Activated CD4-positive, alpha-beta T cell treated with anti-CD3 and anti-CD28 coated beads for 1 hour (primary cell): ENCODE data around the gene SPCS2.

Experiments
- DNase-seq: peaks from one replicate; pipeline ENCODE4 v3.0.0-alpha.2; 2020

SPCS2 gene

DNA sequence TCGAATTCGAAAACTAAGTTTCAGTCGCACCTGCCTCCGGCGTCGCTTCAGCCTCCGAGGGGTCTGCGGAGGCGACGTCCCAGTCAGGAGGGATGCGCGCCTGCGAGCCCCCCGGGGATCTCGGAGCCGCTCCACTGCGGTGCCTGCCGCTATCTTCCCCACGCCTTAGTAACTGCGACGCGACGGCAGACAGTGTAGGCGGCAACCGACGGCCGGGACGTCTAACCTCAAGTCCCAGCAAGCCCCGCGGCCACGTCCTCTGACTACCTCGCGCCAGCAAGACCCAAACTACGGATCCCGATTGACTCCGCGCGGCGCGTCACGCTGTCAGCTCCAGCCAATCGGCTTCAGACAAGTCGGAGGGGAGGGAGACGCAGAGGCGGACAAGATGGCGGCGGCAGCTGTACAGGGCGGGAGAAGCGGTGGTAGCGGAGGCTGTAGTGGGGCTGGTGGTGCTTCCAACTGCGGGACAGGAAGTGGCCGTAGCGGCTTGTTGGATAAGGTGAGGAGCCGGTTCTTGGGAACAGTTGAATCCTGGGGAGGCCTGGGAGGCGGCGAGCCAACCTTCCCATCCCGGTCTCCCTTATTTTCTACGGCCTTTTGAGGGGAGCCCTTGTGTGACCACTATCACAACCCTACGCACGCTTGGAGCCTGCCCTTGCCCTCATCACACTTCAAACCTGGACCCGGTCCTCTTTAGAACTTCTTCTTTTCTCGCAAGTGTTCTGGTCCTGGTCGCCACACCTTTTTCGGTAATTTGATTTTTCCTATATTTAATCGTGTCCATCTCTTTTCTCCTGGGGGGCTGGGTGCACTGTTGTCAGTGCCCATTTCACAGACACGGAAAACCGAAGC is at the start of gene SPCS2, which contains the start of gene XRRA1:
Gene SPCS2, plus strand, starts transcription at position 369 of the 855 bp plus-strand sequence. Its CDS starts 20 bp downstream, at position 389.
Gene XRRA1, minus strand, starts transcription at position 194 of the 855 bp plus-strand sequence. CDS start 8,213 bp downstream, outside the sequence.
- DNase-seq: peak; percentile 97

DNA sequence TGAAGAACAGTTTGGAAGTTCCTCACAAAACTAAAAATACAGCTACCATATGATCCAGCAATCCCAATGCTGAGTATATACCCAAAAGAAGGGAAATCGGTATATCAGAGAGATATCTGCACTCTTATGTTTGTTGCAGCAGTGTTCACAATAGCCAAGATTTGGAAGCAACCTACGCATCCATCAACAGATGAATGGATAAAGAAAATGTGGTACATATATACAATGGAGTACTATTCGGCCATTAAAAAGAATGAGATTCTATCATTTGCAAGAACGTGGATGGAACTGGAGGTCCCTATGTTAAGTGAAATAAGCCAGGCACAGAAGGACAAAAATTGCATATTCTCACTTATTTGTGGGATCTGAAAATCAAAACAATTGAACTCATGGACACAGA is 46.7 kb upstream of the SPCS2 start:
- DNase-seq: no peak

- no peak for DNase-seq
These were observed 43.7 kb upstream of the SPCS2 start for GRCh38 chr11:74905326-74905725.

- no peak for DNase-seq
These were observed 39.7 kb upstream of the SPCS2 start for GRCh38 chr11:74909385-74909784.

GRCh38 chr11:74909812-74910211 is 39.3 kb upstream of the SPCS2 start:
- DNase-seq: no peak

DNA sequence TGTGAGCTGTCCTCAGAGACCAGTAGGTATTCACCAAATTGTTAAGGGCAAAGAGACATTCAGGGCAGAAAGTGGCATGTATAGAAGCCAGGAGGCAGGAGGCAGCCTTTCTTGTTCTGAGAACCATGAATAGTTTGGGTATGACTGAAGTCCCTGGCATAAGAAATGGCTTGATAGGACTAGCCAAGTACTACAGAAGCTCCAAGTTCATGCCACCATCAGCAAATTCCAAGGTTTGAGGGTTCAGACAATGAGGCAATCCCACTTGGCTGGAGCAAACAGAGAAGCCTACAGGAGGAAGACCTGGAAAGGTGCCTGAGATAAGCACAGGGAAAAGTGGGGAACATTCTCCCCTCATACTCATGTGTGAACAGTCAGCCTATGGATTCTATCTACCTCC is 25.9 kb upstream of the SPCS2 start:
- DNase-seq: no peak

DNA sequence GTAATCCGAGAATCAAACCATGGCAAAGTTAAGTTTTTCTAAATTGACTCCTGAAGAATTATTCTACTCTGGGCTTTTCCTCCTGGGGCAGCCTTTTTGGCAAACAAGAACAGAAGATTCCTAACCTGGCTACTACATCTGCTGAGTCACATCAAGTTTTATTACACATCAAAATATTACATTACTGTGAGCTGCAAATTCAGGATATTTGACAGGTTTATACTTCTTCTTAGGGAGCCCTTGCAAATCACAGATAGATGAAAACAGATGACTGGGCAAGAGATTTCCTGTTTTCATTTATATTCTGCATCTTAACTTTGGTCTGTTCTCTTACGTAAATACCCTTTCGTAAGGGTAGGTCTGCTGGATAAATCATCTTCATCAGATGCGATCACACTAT is 23.8 kb upstream of the SPCS2 start:
- no peak for DNase-seq

DNA sequence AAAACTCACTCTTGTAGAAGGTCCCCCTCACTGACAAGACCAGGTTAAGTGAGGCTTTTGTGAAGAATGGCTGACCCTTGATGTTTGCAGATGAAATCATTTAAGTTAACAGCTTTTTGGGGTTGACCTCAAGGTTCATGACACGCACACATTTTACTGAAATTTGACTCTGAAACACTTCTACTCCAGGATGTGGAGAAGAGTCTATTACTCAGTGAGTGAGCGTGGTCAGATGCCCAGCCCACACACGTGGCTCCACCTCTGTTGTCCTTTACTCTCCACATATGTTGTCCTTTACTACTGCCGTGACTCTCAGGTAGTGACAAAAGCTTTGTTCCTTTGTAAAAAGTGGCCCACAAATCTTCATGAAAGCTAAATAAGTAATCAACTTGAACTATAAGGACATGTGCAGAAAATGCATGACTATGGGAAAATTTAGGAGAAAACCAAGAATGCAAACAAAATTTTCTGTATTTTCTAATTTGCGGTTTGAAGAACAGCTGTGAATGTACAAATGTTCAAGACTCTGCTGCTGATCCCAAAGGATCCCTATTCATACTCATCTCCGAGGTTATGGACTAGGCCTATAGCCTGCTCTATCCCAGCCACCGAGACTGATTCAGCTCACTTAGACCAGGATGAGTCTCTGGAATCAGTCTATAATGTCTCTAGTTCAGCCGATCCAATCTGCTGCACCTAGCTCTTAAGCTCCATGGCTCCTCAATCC is 22.6 kb upstream of the SPCS2 start:
- no peak for DNase-seq

DNA sequence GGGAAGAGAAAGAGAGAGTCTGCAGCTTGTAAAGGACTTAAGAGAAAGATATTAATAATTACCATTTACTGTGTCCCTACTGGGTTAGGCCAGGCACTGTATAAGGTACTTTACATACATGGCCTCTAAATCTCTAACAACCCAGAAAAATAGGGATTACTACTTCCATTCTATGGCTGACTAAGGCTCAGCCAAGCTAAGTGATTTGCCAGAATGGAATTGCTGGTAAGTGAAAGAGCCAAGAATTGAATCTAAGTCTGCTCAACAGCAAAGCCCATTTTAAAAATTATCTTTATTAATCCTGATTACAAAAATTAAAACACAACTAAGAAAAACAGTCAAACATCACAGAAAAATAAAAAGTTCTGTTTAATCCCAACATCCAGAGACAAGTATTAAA is 21.6 kb upstream of the SPCS2 start:
- no peak for DNase-seq

- peak; percentile 31 for DNase-seq
These were observed 19.4 kb upstream of the SPCS2 start for GRCh38 chr11:74929431-74930363.

- no peak for DNase-seq
These were observed 16.9 kb upstream of the SPCS2 start for GRCh38 chr11:74932169-74932568.

DNA sequence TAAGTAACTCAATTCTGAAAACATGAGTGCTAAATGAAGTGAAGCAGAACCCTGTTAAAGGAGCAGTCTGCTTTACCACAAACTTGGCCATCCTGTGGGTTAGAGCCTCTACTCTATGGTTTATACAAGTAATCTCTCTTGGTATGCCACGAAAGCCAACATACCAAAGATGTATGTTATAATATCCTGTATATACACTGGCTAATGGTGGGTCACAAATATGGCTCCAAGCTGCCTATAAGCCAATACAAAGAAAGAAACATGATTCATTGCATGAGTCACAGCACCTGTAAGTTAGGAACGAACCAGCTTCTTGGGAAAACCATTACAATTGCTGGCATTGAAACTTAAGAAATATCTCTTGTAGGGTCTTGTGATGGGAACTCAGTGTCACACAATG is 16.3 kb upstream of the SPCS2 start:
- no peak for DNase-seq

DNA sequence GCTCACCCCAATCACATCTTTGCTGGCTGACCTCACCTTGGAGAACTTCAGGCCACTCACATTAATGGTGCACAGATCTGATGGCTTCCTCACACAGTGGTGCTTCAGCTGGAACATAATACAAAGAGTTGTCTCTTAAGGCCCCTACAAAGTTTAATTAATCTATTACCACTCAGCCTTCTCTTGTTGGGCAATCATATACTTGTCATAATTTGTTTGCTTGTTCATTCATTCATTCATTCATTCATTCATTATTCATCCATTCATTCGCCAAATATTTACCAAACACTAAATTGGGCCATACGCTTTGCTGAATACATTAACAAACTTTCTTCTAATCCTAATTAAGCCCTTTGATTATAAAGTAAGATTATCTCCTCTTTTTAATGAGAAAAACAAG is 15.3 kb upstream of the SPCS2 start:
- no peak for DNase-seq

DNA sequence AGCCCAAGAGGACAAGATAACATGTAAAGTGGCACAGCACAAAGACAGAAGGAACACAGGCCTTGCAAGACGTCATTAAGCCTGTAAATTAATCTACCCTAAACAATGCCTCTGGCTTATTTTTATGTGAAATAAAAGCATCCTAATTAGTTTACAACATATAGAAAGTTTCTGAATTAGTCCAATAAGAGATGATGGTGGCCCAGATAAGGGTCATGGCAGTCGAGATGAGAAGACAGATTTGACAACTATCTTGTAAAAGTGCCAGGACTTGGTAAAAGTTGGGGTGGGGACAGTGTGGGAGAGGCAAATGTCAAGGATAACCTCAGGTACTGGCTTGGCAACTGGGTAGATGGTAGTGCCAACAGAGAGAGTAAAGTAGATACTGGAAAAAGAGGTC is 13.8 kb upstream of the SPCS2 start:
- no peak for DNase-seq

DNA sequence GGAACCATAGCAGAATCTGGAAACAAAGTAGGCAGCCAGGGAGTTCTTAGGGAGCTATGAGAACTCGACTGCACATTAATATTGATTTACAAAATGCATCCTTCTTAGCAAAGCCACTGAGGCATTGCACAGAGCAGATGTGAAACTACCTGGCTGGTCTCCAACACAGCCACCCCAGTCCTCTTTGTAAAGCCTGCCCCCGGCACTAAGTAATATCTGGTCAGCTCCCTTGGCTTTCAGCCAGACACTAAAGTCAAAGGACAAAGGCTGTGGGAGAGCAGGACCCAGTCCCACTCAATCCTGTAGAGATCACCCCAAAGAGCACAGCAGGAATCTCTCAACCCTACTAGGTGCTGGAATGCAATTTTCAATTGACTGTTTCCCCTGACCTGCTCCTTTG is 13.0 kb upstream of the SPCS2 start:
- DNase-seq: no peak

- no peak for DNase-seq
These were observed 12.1 kb upstream of the SPCS2 start for GRCh38 chr11:74936976-74937375.

GRCh38 chr11:74937696-74938475 is 11.2 kb upstream of the SPCS2 start:
- no peak for DNase-seq

DNA sequence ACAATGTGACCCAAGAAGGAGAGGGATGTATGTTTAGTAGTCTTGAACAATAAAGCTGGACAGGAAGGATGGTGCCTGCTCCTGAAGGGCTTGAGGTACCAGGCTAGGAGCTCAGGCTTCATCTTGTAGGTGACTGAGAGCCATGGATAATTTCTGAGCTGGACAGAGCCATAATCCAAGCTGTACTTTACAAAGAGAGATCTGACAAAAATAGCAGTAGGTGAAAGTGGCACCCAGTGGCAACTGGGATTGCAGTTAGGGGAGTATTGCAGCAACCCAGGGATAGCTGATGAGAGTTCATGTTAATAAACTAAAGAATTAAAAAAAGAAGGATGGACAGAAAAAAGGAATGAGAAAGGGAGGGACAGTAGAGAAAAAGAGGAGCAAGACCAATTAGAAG is 7.6 kb upstream of the SPCS2 start:
- DNase-seq: no peak

GRCh38 chr11:74942073-74942759 is 6.8 kb upstream of the SPCS2 start:
- DNase-seq: no peak

- DNase-seq: no peak
These were observed 544 bp upstream of the SPCS2 start for GRCh38 chr11:74948546-74948897.

GRCh38 chr11:74949753-74950137 is 679 bp downstream of the SPCS2 start:
- DNase-seq: no peak
